A549 (cell line): ENCODE data around the gene PRDM5.

ENCODE experiments used
- CBX8 ChIP-seq: fragments of 200-600 bp; sonication (generic); IDR thresholded peaks from 2 replicates; pipeline ENCODE4 v1.6.1; 2016
- EHF ChIP-seq: fragments of 250-450 bp; sonication (Bioruptor Pico); IDR thresholded peaks from 2 replicates; pipeline ENCODE4 v1.5.0; 2020; ENCODE audit warnings: mild to moderate bottlenecking
- ELK1 ChIP-seq: fragments of 150-350 bp; IDR thresholded peaks from 2 replicates; pipeline ENCODE4 v1.6.1; 2014; ENCODE audit warnings: low read depth, mild to moderate bottlenecking, low read length
- HOXB13 ChIP-seq: fragments of 250-450 bp; sonication (Bioruptor Pico); IDR thresholded peaks from 2 replicates; pipeline ENCODE4 v1.5.0; 2020; ENCODE audit warnings: low read depth, mild to moderate bottlenecking, moderate library complexity
- MAX ChIP-seq: IDR thresholded peaks from 2 replicates; pipeline ENCODE4 v1.6.1; 2012
- RAD21 ChIP-seq, 2 experiments: fragments of >200 bp in 1 of 2; sonication (Bioruptor Twin) in 1 of 2; formaldehyde crosslinking in 1 of 2; IDR thresholded peaks in 1 of 2; conservative IDR thresholded peaks in 1 of 2; 2 replicates in 1 of 2; 3 replicates in 1 of 2; pipeline ENCODE4 v1.6.1; 2012 to 2018; ENCODE audit warnings: inconsistent platforms in 1 of 2
- REST ChIP-seq: fragments of 200-600 bp; sonication (generic); IDR thresholded peaks from 2 replicates; pipeline ENCODE4 v1.6.1; 2016; ENCODE audit warnings: antibody characterized with exemption, mild to moderate bottlenecking, moderate library complexity
- RFX5 ChIP-seq: fragments of 450-650 bp; IDR thresholded peaks from 2 replicates; pipeline ENCODE4 v1.7.1; 2014; ENCODE audit warnings: antibody characterized with exemption, mild to moderate bottlenecking, moderate library complexity
- RNF2 ChIP-seq: fragments of 200-600 bp; sonication (generic); IDR thresholded peaks from 2 replicates; pipeline ENCODE4 v1.6.1; 2016; ENCODE audit warnings: low read depth, mild to moderate bottlenecking, antibody characterized with exemption, moderate library complexity, borderline replicate concordance
- SMC3 ChIP-seq: fragments of >200 bp; sonication (Bioruptor Twin); formaldehyde crosslinking; IDR thresholded peaks from 3 replicates; pipeline ENCODE4 v1.6.1; 2018; ENCODE audit warnings: inconsistent platforms
- TP53 ChIP-seq: fragments of 250-450 bp; sonication (Bioruptor Pico); IDR thresholded peaks from 2 replicates; pipeline ENCODE4 v1.5.0; 2021; ENCODE audit warnings: mild to moderate bottlenecking, moderate library complexity
- TF ChIP-seq, protein P1 (sequence below): fragments of >200 bp; sonication (Bioruptor Twin); formaldehyde crosslinking; IDR thresholded peaks from 3 replicates; pipeline ENCODE4 v1.5.1; 2016
- TF ChIP-seq, protein P2 (sequence below): IDR thresholded peaks from 2 replicates; pipeline ENCODE4 v1.6.1; 2012; ENCODE audit warnings: low read depth, borderline replicate concordance
- TF ChIP-seq, protein P3 (sequence below): fragments of 450-650 bp; IDR thresholded peaks from 2 replicates; pipeline ENCODE4 v1.6.1; 2014; ENCODE audit warnings: antibody characterized with exemption

GRCh38 chr4:120755864-120756263 is 166.7 kb downstream of the PRDM5 start:
- TF ChIP-seq, protein P1, sequence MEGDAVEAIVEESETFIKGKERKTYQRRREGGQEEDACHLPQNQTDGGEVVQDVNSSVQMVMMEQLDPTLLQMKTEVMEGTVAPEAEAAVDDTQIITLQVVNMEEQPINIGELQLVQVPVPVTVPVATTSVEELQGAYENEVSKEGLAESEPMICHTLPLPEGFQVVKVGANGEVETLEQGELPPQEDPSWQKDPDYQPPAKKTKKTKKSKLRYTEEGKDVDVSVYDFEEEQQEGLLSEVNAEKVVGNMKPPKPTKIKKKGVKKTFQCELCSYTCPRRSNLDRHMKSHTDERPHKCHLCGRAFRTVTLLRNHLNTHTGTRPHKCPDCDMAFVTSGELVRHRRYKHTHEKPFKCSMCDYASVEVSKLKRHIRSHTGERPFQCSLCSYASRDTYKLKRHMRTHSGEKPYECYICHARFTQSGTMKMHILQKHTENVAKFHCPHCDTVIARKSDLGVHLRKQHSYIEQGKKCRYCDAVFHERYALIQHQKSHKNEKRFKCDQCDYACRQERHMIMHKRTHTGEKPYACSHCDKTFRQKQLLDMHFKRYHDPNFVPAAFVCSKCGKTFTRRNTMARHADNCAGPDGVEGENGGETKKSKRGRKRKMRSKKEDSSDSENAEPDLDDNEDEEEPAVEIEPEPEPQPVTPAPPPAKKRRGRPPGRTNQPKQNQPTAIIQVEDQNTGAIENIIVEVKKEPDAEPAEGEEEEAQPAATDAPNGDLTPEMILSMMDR = no peak
- TF ChIP-seq TP53 = no peak
- no peak for TF ChIP-seq MAX
- TF ChIP-seq, protein P2, sequence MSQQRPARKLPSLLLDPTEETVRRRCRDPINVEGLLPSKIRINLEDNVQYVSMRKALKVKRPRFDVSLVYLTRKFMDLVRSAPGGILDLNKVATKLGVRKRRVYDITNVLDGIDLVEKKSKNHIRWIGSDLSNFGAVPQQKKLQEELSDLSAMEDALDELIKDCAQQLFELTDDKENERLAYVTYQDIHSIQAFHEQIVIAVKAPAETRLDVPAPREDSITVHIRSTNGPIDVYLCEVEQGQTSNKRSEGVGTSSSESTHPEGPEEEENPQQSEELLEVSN = no peak
- no peak for TF ChIP-seq RAD21 (conservative IDR thresholded peaks at IDR 0.05 in 1 of 2, IDR thresholded peaks at IDR 0.05 in 1 of 2)
- no peak for TF ChIP-seq ELK1
- TF ChIP-seq EHF (CRISPR knock-in tag) = no peak
- no peak for TF ChIP-seq CBX8
- no peak for TF ChIP-seq REST
- no peak for TF ChIP-seq HOXB13 (CRISPR knock-in tag)
- TF ChIP-seq RNF2 = no peak
- TF ChIP-seq SMC3 = no peak
- TF ChIP-seq RFX5 = no peak
- TF ChIP-seq, protein P3, sequence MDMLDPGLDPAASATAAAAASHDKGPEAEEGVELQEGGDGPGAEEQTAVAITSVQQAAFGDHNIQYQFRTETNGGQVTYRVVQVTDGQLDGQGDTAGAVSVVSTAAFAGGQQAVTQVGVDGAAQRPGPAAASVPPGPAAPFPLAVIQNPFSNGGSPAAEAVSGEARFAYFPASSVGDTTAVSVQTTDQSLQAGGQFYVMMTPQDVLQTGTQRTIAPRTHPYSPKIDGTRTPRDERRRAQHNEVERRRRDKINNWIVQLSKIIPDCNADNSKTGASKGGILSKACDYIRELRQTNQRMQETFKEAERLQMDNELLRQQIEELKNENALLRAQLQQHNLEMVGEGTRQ = no peak
